GM21367 (cell line): ENCODE results near the gene TMPRSS3.

Experiments
- ATAC-seq: cut with Tn5 transposase; IDR thresholded peaks from one replicate; pipeline ENCODE4 v1.9.1; 2021; ENCODE audit not compliant: unreplicated experiment

TMPRSS3 gene

DNA sequence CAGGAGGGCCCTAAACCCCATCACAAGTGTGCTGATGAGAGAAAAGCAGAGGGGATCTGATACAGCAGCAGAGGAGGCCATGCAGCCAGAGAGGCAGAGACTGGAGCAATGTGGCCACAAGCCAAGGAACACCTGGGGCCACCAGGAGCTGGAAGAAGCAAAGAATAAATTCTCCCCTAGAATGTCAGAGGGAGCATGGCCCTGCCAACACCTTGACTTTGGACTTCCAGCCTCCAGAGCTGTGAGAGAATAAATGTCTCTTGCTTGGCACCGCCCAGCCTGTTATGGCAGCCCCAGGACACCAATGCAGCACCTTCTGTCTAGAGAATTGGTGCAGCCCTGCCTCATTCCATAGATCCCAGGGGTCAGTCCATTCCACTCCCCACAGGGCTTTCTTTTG, 33.2 kb upstream of the TMPRSS3 start:
- ATAC-seq = no peak

- no peak for ATAC-seq
Measured at GRCh38 chr21:42427809-42428419, 32.1 kb upstream of the TMPRSS3 start.

- ATAC-seq = no peak
Measured at GRCh38 chr21:42426876-42427480, 31.1 kb upstream of the TMPRSS3 start.

DNA sequence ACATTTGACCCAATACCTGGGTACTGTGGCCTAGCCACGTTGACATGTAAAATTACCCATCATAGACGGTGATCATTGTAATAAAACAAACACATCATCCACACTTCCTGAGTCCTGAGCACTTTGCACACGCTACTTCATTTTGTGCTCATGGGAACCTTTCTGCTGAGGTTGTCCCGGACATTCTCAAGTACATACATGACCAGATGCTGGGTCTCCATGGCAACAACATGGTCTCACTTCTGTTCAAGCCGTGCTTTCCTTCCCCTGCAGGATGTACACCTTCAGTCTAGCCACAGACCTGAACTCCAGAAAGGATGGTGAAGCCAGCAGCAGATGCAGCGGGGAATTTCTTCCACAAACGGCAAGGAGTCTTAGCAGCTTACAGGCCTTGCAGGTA, 30.6 kb upstream of the TMPRSS3 start:
- ATAC-seq = no peak

- no peak for ATAC-seq
Measured at GRCh38 chr21:42425591-42425990, 29.7 kb upstream of the TMPRSS3 start.

DNA sequence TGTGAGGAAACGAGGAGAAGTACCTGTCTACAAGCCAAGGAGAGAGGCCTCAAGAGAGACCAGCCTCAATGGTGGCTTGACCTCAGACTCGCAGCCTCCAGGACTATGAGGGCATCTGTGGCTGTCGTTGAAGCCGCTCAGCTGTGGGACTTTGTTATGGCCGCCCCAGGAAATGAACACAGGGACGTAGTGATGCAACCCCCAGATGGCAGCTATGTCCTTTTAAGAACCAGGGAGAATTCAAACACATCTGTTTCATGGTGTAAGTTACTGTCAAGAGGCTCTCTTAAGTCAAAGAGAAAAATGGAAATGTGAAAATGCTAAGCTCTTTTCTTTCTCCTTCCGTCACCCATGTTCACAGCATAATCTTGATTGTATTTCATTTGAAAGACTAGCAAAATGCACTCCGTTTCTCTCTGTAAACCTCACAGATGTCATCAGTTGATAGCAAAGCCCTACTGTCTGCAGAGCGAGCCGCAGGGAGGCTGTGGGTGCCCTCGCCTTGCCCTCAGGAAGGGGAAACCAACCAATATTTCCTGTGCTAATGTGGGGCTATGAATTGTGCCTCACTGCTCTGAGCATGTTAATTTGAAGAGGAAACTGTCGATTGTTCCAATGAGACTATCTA, 29.2 kb upstream of the TMPRSS3 start:
- ATAC-seq = no peak

GRCh38 chr21:42423685-42424084, 27.8 kb upstream of the TMPRSS3 start:
- ATAC-seq = no peak

- ATAC-seq = peak; percentile 53
Measured at GRCh38 chr21:42423197-42423675, 27.4 kb upstream of the TMPRSS3 start.

- ATAC-seq = no peak
Measured at GRCh38 chr21:42421018-42421793, 25.4 kb upstream of the TMPRSS3 start.

DNA sequence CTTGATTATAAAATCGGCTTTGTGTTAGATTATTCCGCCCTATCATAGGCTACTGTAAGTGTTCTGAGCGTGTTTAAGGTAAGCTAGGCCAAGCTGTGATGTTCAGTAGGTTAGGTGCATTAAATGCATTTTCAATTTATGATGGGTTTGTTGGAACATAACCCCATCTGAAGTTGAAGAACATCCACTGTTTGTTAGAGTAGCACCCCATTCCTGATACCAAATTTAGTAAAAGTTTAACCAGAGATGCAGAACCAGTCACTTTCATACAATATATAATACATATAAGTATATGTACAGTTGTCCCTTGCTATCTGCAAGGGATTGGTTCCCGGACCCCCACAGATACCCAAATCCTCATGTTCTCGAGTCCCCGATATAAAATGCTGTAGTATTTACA, 24.0 kb upstream of the TMPRSS3 start:
- no peak for ATAC-seq

DNA sequence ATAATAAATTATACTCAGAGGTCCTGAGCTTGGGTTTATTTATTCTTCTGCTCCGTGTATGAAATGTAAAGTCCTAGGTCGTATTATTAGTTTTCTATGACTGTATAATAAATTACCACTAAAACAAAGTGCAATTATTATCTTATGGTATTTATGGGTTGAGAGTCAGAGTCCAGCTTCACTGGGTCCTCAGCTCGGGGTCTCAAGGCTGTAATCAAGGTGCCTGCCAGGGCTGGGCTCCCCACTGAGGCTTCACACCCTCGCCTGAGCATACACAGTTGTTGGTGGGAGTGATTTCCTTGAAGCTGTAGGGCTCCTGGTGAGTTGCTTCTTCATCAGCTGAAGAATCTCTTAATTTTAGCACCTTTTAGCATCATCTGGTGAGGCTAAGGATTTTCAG, 23.0 kb upstream of the TMPRSS3 start:
- no peak for ATAC-seq

DNA sequence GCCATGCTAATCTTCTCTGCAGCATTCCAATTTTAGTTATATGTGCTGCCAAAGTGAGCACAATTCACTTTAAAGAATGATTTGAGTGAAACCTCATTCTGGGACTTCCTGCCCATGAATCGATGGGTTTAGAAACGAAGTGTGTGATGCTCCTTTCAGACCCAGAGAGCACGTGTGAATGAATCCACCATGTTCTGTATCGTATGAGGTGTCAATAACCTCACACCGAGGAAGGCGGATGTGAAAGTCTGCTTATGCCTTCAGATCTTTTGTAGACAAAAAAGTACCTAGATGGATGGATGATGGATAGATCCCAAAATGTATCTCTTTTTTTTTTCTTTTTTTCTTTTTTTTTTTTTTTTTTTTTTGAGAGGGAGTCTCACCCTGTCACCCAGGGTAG, 21.7 kb upstream of the TMPRSS3 start:
- no peak for ATAC-seq

- peak; percentile 75 for ATAC-seq
Measured at GRCh38 chr21:42414928-42415769, 19.3 kb upstream of the TMPRSS3 start.

- ATAC-seq = no peak
Measured at GRCh38 chr21:42414553-42414927, 18.7 kb upstream of the TMPRSS3 start.

DNA sequence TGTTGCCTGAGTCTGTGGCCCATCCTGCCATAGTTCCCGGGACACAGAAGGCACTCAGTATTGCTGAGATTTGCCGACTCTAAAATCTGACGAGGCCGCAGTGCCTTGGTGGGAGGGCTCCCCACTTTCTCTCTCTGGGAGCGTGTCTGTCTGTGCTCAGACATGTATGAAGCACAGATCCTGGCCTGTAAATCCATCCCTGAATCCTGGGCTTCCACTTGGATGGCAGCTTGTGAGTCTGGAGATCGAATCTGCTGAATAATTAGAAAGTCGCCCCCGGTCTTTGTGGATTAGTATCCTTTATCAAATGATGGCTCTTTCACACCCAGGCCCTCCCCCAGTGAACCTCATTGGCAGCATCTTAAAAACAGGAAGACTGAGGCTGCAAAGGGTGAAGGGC, 18.2 kb upstream of the TMPRSS3 start:
- no peak for ATAC-seq

- no peak for ATAC-seq
Measured at GRCh38 chr21:42413500-42413899, 17.6 kb upstream of the TMPRSS3 start.

- no peak for ATAC-seq
Measured at GRCh38 chr21:42413093-42413492, 17.2 kb upstream of the TMPRSS3 start.

DNA sequence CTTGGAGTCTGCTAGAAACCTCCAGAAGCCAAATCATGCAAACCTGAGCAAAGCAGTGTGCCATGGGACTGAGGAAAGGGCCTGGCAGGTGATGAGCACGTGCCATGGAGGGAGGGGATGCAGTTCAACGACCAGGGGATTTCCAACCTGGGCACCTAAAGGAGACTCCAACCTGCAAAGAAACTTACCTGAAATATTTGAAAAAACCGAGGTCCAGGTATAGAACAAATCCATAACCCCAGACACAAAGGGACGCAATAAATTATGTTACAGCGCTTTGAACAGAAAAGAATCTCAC, 16.7 kb upstream of the TMPRSS3 start:
- ATAC-seq = no peak

DNA sequence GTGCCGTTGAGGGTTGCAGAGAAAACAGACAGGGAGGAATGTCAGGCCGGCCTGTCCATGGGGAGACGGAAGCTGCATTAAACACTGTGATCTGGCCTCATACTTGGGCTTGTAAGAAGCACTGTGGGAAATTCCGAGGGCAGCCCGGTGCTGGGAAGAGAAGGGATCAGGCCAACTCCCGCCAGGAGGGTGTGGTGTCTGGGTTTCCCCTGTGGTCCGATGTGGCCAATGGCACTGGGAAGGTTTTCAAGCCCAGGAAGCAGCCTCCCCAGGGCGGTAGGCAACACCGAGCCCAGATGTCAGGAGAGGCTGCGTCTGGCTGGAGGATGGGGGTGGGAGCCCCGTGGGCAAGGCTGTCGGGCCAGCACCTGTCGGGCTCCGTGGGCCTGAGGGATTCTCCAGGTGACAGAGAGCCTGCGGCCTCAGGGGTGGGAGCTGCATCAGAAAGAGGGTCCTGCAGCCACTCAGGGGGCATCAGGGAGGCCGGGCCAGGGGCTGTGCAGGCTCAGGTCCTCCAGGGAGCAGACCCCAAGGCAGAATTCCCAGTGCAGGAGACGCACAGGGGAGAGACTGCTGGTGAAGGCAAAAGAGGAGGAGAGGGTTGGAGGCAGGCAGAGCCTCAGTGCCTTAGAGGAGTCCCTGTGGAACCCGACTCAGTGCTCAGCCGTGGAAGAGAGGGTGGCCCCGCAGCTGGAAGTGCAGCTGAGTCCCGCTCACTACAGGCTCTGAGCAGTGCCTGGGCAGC, 16.2 kb upstream of the TMPRSS3 start:
- no peak for ATAC-seq

DNA sequence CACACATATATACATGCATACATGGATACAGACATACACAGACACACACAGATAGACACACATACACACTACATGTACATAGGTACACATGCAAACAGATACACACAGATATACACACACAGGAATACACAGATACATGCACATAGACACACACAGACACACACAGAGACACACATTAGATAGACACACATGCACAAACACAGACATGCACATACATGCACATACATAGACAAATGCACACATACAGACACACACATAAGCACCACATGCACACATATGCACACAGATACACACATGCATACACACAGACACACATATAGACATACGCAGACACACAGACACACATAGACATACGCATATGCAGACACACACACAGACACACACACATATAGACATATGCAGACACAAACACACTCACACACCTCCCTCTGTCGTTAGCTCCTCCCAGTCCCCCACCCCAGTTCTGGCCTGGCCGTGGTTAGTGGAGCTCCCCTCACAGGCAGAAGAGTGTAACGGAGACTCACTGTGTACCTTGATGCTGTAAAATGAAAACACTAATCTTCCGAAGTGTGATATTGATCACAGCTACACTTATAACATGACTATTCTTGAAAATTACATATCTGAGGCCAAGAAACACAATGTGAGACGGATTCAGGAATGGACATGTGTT, 15.5 kb upstream of the TMPRSS3 start:
- no peak for ATAC-seq
